Pancreas (tissue), 10 donors: ENCODE results near the gene PTCD3. TPM values are rescaled to one million over a fixed set of nuclear protein-coding genes. Genes with fewer than 3 reads are reported as not detected.

Source experiments
- ATAC-seq, 4 donors: fragments of 200-7000 bp; cut with Tn5 transposase; one replicate each; pipeline versions ENCODE4 v1.8.0 to v1.9.1; 2020; ENCODE audit warnings: mild to moderate bottlenecking in 4 of 4, moderate library complexity in 4 of 4
- DNase-seq, 6 donors: peaks; one replicate each; pipeline ENCODE4 v3.0.0-alpha.2; 2020
- FAIRE-seq: peaks from 2 replicates; lab custom pipeline; 2012; peaks lifted over from hg19 to GRCh38; lab: Jason Lieb, UNC
- H3K27ac ChIP-seq, 4 donors: fragments of 200-600 bp; sonication (generic); 1 replicate in 3 of 4; 2 replicates in 1 of 4; pipeline versions ENCODE4 v1.5.0 to v1.8.0; 2020
- H3K27me3 ChIP-seq, 4 donors: fragments of 200-600 bp; one replicate each; pipeline ENCODE4 v1.8.0; 2021
- H3K36me3 ChIP-seq, 3 donors: fragments of 200-600 bp; sonication (generic) in 1 of 3; one replicate each; pipeline versions ENCODE4 v1.5.0 to v1.8.0; 2020 to 2021
- H3K4me1 ChIP-seq, 3 donors: fragments of 200-600 bp; one replicate each; pipeline ENCODE4 v1.8.0; 2021
- H3K4me3 ChIP-seq, 4 donors: fragments of 200-600 bp; sonication (generic) in 2 of 4; one replicate each; pipeline versions ENCODE4 v1.5.0 to v1.8.0; 2020 to 2021
- H3K9me3 ChIP-seq, 4 donors: fragments of 200-600 bp; one replicate each; pipeline ENCODE4 v1.8.0; 2021
- WGBS, 2 donors: extraction: QIAGEN DNeasy Blood & Tissue Kit; methylation state at CpG; one replicate each; pipeline ENCODE4 v1.1.7; 2013; 5-methylcytosine and 5-hydroxymethylcytosine counted together
- intact Hi-C, 3 donors: fragments of 100-400 bp; cut with DNase I; formaldehyde crosslinking; loops; one replicate each; pipeline versions ENCODE4 v1.11.1 to v1.14.2; 2022
- polyA plus RNA-seq, 2 donors: library from polyadenylated mRNA; stranded (reverse); fragments of 200-250 nt; gene quantifications; one replicate each; pipeline ENCODE4 v1.2.3, GENCODE V29; 2013
- total RNA-seq, 6 donors: library from RNA; stranded (reverse); fragmentation: NEBNext Ultra II Directional in 4 of 6; extraction: Animal tissue kit (Norgen Biotek cat#: 25700) in 4 of 6; gene quantifications; one replicate each; pipeline versions ENCODE4 v1.2.1 to v1.2.4, GENCODE V29; 2021 to 2023
- TF ChIP-seq, protein P1 (sequence below), 4 donors: fragments of 200-600 bp; sonication (generic) in 3 of 4; IDR thresholded peaks; one replicate each; pipeline versions ENCODE4 v1.5.0 to v1.8.0; 2021; ENCODE audit warnings: antibody characterized with exemption in 4 of 4
- donor health status: healthy with polysubstance abuse.
- donor health status: DM: no; HTN: no; CAD: no; lungs with moderate emphysema.
- donor health status: DM: no; HTN: no; CAD: no.
- donor health status: control.
- donor health status: control.
- donor health status: Bipolar disorder and iron deficiency.
- donor health status: DM: yes; HTN: yes; CAD: no.
- donor health status: DM: no; HTN: no; CAD: no.
- donor health status: DM: no; HTN: no; CAD: no.
- donor health status: DM: yes; HTN: yes; CAD: no.

Gene PTCD3
- total RNA-seq, result 10 to 100 TPM; 24.1 to 42.7 (median 30.4) TPM
- 10 to 100 TPM; 15.8 to 32.1 TPM for polyA plus RNA-seq

DNA sequence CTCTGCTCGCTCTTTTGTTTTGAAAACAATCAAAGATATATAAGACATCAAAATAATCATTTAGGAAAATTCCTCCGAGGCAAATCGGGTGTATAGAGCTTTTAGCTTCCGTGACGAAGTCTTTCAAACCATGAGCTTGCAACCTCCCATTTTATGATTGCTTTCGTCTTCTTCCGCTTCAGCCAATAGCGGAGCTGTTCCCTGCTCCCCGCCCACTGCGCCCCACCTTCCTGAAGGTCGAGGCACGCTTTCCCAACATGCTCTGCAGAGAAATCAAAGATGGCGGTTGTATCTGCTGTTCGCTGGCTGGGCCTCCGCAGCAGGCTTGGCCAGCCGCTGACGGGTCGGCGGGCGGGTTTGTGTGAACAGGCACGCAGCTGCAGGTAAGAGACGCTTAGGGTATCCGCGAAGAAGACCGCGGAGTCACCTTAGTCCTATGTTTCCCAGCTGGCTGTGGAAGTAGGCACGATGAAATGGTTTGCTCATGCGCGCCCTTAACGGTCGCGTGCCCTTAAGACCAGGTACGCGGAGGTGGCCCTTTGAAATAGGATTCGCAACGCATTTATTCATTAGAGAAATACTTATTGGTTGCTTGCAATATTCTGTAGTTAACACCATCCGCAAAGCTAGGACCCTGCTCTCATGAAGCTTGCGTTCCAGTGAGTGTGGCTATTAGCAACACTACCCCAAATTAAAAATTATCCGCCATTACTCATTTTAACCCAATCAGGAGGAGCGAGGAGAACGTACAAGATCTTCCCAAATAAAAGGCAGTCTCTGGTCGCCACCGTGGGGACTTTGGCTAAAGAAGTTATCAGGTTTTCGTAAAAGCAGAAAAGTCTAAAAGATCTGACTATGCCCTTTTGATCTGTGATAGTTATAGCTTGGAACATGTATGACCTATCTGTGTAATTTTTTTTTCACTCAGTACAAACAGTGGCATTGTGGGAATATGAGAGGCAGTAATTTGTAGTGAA, at the start of gene PTCD3:
TSS of gene PTCD3 (plus strand) at position 267 of the 977 bp plus-strand sequence. CDS start at position 280, 13 bp downstream.
- intact Hi-C loops, result no loop called here
- FAIRE-seq, result peak; percentile 86
- peaks cover 3 to 25% (median 13%) of the 10 kb centered on the region in 3 donors for H3K4me1 ChIP-seq

DNA sequence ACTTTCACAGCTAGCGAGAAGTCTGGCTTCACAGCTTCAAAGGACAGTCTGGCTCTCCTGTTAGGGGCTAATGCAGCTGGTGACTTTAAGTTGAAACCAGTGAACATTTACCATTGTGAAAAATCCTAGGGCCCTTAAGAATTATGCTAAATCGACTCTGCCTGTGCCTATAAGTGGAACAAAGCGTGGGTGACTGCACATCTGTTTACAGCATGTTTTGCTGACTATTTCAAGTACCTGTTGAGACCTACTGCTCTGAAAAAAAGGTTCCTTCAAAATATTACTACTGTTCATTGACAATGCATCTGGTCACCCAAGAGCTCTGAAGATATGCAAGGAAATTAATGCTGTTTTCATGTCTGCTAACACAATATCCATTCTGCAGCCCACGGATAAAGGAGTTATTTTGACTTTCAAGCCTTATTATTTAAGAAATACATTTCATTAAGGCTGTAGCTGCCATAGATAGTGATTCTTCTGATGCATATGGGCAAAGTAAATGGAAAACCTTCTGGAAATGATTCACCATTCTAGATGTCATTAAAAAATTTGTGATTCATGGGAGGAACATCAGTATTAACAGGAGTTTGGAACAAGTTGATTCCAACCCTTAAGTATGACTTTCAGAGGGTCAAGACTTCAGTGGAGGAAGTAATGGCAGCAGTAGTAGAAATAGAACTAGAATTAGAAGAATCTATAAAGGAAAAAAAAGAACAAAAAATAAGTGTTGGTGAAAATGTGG, 49.3 kb upstream of the PTCD3 start:
- no peaks in the 10 kb centered on the region for H3K9me3 ChIP-seq
- DNase-seq (no peak), FAIRE-seq (no peak), ATAC-seq (no peak)
- H3K36me3 ChIP-seq, result no peaks in the 10 kb centered on the region
- no peak overlapping the region for H3K27ac ChIP-seq
- peaks cover 16 to 26% (median 17%) of the 10 kb centered on the region in 3 donors for H3K4me1 ChIP-seq
- TF ChIP-seq, protein P1, sequence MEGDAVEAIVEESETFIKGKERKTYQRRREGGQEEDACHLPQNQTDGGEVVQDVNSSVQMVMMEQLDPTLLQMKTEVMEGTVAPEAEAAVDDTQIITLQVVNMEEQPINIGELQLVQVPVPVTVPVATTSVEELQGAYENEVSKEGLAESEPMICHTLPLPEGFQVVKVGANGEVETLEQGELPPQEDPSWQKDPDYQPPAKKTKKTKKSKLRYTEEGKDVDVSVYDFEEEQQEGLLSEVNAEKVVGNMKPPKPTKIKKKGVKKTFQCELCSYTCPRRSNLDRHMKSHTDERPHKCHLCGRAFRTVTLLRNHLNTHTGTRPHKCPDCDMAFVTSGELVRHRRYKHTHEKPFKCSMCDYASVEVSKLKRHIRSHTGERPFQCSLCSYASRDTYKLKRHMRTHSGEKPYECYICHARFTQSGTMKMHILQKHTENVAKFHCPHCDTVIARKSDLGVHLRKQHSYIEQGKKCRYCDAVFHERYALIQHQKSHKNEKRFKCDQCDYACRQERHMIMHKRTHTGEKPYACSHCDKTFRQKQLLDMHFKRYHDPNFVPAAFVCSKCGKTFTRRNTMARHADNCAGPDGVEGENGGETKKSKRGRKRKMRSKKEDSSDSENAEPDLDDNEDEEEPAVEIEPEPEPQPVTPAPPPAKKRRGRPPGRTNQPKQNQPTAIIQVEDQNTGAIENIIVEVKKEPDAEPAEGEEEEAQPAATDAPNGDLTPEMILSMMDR (IDR thresholded peaks at IDR 0.05), result no peak
- H3K27me3 ChIP-seq, result no peaks in the 10 kb centered on the region
- H3K4me3 ChIP-seq, result no peak overlapping the region
- intact Hi-C loops, result no loop called here
- WGBS, 2 donors, result 77 to 80% methylated on average over 4 of the region's 4 CpGs

More for the DNA sequence above, at the start of gene PTCD3:
- peak; percentile 94 to 98 (median 95) for ATAC-seq
- TF ChIP-seq, protein P1 (IDR thresholded peaks at IDR 0.05), result no peak
- peak within 1 kb of the TSS; percentile 62 to 88 (median 75) for H3K27ac ChIP-seq
- peak within 1 kb of the TSS; percentile 72 to 78 (median 74) for H3K4me3 ChIP-seq
- WGBS, 2 donors, result 0% methylated on average over 44 of the region's 44 CpGs
- peak; percentile 89 to 97 (median 92) for DNase-seq
- H3K9me3 ChIP-seq, result no peaks in the 10 kb centered on the region
- peaks cover 0 to 28% (median 0%) of the 10 kb centered on the region in 3 donors for H3K36me3 ChIP-seq
- no peaks in the 10 kb centered on the region for H3K27me3 ChIP-seq

DNA sequence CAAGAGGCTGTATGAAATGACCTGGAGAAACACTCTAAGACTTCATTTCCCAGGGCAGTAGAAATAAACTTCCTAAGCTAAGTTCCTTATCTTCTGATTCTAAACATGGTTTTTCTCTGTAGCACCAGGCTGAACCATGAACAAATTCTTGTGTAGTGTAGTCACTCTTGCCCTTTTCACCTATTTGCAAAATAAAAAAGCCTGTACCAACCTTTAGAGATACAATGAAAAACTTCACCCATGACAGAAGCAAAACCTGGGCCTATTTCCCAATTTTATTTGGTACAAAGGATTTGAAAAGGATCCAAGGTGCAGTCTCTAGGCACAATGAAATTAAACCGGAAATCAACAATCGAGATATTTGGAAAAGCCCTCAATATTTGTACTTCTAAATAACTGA, 44.0 kb upstream of the PTCD3 start:
- H3K4me3 ChIP-seq, result no peak overlapping the region
- peaks cover 5 to 17% (median 10%) of the 10 kb centered on the region in 3 donors for H3K4me1 ChIP-seq
- DNase-seq (no peak), ATAC-seq (peak; percentile 67 to 89 (median 80)), FAIRE-seq (no peak)
- WGBS, 2 donors, result 15 to 19% methylated on average over 2 of the region's 2 CpGs
- TF ChIP-seq, protein P1 (IDR thresholded peaks at IDR 0.05), result no peak
- H3K36me3 ChIP-seq, result peaks cover 0 to 8% (median 0%) of the 10 kb centered on the region in 3 donors
- H3K27me3 ChIP-seq, result no peaks in the 10 kb centered on the region
- peak overlapping the region in 2 of 4 donors; percentile 39 to 43 for H3K27ac ChIP-seq
- intact Hi-C loops, result no loop called here
- H3K9me3 ChIP-seq, result no peaks in the 10 kb centered on the region

DNA sequence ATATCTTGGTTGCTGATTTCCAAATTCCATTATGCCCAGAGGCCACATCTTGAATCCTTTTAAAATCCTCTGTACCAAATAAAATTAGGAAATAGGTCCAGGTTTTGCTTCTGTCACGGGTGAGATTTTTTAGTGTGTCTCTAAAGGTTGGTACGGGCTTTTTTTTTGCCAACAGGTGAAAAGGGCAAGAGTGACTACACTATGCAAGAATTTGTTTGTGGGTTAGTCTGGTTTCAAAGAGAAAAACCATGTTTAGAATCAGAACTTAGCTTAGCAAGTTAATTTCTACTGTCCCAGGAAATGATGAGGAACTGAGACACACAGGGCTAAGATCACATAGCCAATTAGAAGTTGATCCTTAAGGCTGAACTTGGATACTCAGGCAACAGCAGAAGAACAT, 42.0 kb upstream of the PTCD3 start:
- no peak for DNase-seq
- H3K36me3 ChIP-seq, result peaks cover 0 to 11% (median 0%) of the 10 kb centered on the region in 3 donors
- TF ChIP-seq, protein P1 (IDR thresholded peaks at IDR 0.05), result no peak
- no peak overlapping the region for H3K4me3 ChIP-seq
- WGBS, 2 donors, result 96 to 98% methylated on average over 2 of the region's 2 CpGs
- H3K9me3 ChIP-seq, result no peaks in the 10 kb centered on the region
- FAIRE-seq, result no peak
- H3K27me3 ChIP-seq, result no peaks in the 10 kb centered on the region
- ATAC-seq, result no peak
- H3K4me1 ChIP-seq, result peaks cover 5 to 25% (median 10%) of the 10 kb centered on the region in 3 donors
- no peak overlapping the region for H3K27ac ChIP-seq
- intact Hi-C loops, result no loop called here
